Stimulated activated CD8-positive, alpha-beta memory T cell treated with anti-CD3 and anti-CD28 coated beads, Interleukin-2, amount 100 ng/mL, for 1 hour (primary cell): ENCODE measurements around the gene B4GALNT4.
A peak's percentile ranks its signal among the peaks of the same experiment; 100 is the strongest.
"Not testable (repeated sequence)": the region's sequence is repeated elsewhere in the genome, so short reads cannot be mapped to it uniquely, and the experiment has no call there.

Source experiments
- DNase-seq, 2 donors: peaks; one replicate each; pipeline ENCODE4 v3.0.0-alpha.2; 2020; ENCODE audit warnings: low read depth in 2 of 2

The B4GALNT4 gene

GRCh38 chr11:357582-357981 is 11.7 kb upstream of the B4GALNT4 start:
- no peak for DNase-seq

GRCh38 chr11:358129-358800 is 11.0 kb upstream of the B4GALNT4 start:
- DNase-seq = no peak

- no peak for DNase-seq
Observed at GRCh38 chr11:359181-359714, 10.1 kb upstream of the B4GALNT4 start.

GRCh38 chr11:360326-361280 is 8.7 kb upstream of the B4GALNT4 start:
- no peak for DNase-seq

- no peak for DNase-seq
Observed at GRCh38 chr11:362642-363442, 6.5 kb upstream of the B4GALNT4 start.

GRCh38 chr11:363443-363805 is 5.9 kb upstream of the B4GALNT4 start:
- not testable (repeated sequence) for DNase-seq

- peak in 1 of 2 donors; percentile 40 for DNase-seq
Observed at GRCh38 chr11:363948-364761, 5.1 kb upstream of the B4GALNT4 start.

GRCh38 chr11:364991-365725 is 4.1 kb upstream of the B4GALNT4 start:
- DNase-seq = no peak

- no peak for DNase-seq
Observed at GRCh38 chr11:365831-366230, 3.5 kb upstream of the B4GALNT4 start.

- DNase-seq = no peak
Observed at GRCh38 chr11:367956-368413, 1.3 kb upstream of the B4GALNT4 start.

- no peak for DNase-seq
Observed at GRCh38 chr11:368414-369335, 624 bp upstream of the B4GALNT4 start.

GRCh38 chr11:370070-370941 is 1.0 kb downstream of the B4GALNT4 start:
- DNase-seq = no peak

- no peak for DNase-seq
Observed at GRCh38 chr11:371051-371450, 1.8 kb downstream of the B4GALNT4 start.

GRCh38 chr11:371716-372590 is 2.7 kb downstream of the B4GALNT4 start:
- DNase-seq = no peak

GRCh38 chr11:372809-373715 is 3.8 kb downstream of the B4GALNT4 start:
- no peak for DNase-seq
